AG09319 (cell line): Measurements from ENCODE around the gene CCSER1.

ENCODE experiments used
- DNase-seq: peaks from one replicate; pipeline ENCODE4 v3.0.0-alpha.2; 2010; ENCODE audit warnings: low read depth; ENCODE audit errors: extremely low read depth
- CTCF ChIP-seq: IDR thresholded peaks from 2 replicates; pipeline ENCODE4 v1.5.1; 2011; ENCODE audit warnings: low read depth, mild to moderate bottlenecking, inconsistent platforms, low read length, moderate library complexity

Gene CCSER1

GRCh38 chr4:90093526-90093925, 33.7 kb upstream of the CCSER1 start:
- TF ChIP-seq CTCF = no peak
- DNase-seq = no peak

GRCh38 chr4:90095000-90095399, 32.2 kb upstream of the CCSER1 start:
- no peak for DNase-seq
- TF ChIP-seq CTCF = no peak

- TF ChIP-seq CTCF = no peak
- no peak for DNase-seq
These were observed 27.4 kb upstream of the CCSER1 start for GRCh38 chr4:90099812-90100211.

- DNase-seq = no peak
These were observed 23.2 kb upstream of the CCSER1 start for GRCh38 chr4:90103991-90104390.

GRCh38 chr4:90105274-90105673, 21.9 kb upstream of the CCSER1 start:
- TF ChIP-seq CTCF = no peak
- no peak for DNase-seq

More at GRCh38 chr4:90103991-90104390, 23.2 kb upstream of the CCSER1 start:
- TF ChIP-seq CTCF = no peak

GRCh38 chr4:90112715-90113114, 14.5 kb upstream of the CCSER1 start:
- no peak for TF ChIP-seq CTCF
- no peak for DNase-seq

GRCh38 chr4:90113881-90114457, 13.2 kb upstream of the CCSER1 start:
- no peak for TF ChIP-seq CTCF
- DNase-seq = no peak
